GM21576 (cell line): ENCODE measurements around the gene CHURC1.
"Not testable (repeated sequence)": the region's sequence is repeated elsewhere in the genome, so short reads cannot be mapped to it uniquely, and the experiment has no call there.

ENCODE experiments used
- ATAC-seq: cut with Tn5 transposase; IDR thresholded peaks from one replicate; pipeline ENCODE4 v1.9.1; 2021; ENCODE audit warnings: mild to moderate bottlenecking, moderate library complexity; ENCODE audit not compliant: unreplicated experiment

The CHURC1 gene

DNA sequence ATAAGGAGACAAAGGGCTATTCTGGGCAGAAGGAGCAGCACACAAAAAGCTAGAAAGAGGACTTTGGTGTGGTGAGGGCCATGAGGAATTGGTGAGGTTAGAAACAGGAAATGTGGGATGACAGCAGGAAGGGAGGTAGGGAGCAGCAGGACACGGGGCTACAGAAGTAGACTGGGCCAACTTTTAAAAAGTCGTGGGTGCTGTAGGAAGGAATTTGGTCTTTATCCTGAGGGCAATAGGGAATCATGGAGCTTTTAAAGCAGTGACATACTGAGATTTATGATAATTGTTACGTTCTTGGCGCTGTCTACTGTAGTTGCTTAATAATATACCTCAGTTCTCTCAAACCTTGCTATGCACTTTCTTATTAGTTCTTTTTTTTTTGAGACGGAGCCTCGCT lies 8.2 kb upstream of the CHURC1 start:
- ATAC-seq = no peak

DNA sequence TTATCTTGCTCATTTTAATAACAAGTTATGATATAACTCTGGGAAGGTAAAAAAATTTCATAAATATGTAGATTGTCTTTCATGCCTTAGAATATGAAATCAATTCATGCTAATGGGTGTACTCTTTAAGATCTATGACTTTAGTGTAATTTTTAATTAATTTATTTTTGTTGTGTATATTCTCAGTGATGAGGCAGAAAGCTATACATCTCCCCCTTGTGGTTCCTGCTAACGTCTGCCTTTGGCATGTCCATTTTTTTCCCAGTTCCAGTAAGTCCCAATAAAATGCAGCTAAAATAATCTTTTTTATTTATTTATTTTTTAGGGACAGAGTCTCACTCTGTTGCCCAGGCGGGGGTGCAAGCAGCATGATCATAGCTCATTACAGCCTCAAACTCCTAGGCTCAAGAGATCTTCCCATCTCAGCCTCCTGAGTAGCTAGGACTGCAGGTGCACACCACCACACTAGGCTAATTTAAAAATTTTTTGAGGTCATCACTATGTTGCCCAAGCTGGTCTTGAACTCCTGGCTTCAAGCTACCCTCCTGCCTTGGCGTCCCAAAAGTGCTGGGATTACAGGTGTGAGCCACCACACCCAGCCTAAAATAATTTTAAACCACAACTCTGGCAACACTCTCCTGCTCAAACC lies 3.3 kb upstream of the CHURC1 start:
- ATAC-seq = no peak

- no peak for ATAC-seq
These were observed 2.0 kb upstream of the CHURC1 start for GRCh38 chr14:64912261-64912660.

GRCh38 chr14:64913477-64913876 lies 778 bp upstream of the CHURC1 start:
- not testable (repeated sequence) for ATAC-seq

GRCh38 chr14:64915029-64915424 lies 772 bp downstream of the CHURC1 start:
- no peak for ATAC-seq

GRCh38 chr14:64915797-64916196 lies 1.5 kb downstream of the CHURC1 start:
- ATAC-seq = no peak

GRCh38 chr14:64918216-64918615 lies 4.0 kb downstream of the CHURC1 start:
- ATAC-seq = no peak

GRCh38 chr14:64919215-64919614 lies 5.0 kb downstream of the CHURC1 start:
- ATAC-seq = no peak

- ATAC-seq = no peak
These were observed 5.4 kb downstream of the CHURC1 start for GRCh38 chr14:64919618-64920017.

DNA sequence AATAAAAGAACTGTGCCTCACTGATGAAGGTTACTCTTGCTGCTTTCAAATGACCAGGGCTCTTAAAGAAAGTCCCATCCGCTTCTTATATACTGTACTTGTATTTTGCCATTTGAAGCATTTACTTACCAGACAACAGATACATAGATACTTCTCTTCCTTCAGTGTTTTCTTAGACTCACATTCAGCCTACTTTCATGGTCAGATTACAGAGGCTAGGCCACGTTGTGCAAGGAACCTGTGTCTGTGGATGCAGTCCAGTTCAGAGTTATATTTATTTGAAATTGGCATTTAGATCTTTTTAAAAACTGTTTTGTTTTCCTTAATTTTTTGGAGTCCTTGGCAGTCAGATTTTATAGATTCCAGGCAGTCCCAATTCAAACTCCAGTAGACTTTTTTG lies 6.2 kb downstream of the CHURC1 start:
- no peak for ATAC-seq

DNA sequence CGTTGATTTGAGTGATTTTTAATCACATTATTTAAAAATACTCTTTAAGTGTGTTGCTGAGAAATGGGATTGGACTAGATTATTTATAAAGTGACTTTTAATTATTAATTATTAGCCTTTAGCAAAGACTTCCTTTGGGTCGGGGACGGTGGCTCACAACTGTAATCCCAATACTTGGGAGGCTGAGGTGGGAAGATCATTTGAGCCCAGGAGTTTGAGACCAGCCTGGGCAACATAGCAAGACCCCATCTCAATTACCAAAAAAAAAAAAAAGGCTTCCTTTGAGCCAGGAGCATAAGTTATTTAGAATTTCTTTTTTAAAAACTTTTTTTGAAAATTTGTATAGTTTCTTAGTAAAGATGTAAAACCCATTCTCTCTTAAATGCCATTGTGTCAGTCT lies 8.8 kb downstream of the CHURC1 start:
- no peak for ATAC-seq

DNA sequence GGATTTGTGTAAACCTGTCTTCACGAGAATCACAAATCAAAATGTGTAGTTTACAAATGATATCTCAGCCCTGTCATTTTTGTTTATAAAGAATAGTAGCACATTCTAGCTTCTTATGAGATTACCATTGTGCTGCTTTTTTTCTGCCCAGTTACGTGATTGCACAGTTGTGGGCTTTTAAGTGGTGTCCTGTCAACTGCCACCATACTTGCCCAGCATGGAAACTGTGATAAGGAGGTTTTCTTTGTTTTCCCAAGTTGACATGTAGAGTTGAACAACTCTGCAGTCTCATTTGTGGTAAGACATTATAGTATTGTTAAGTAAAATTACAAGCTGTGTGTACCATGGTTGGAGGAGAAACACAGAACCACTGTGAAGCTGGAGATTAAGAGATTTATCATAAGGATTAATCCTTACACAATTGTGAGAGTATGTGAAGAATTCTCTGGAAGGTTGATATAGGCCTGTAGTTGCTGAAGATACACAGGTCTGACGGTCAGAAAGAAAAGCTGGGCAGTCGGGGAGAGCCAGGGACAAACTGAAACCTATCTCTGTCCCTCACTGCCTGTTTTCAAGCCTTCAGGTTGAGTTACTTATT lies 12.2 kb downstream of the CHURC1 start:
- no peak for ATAC-seq

DNA sequence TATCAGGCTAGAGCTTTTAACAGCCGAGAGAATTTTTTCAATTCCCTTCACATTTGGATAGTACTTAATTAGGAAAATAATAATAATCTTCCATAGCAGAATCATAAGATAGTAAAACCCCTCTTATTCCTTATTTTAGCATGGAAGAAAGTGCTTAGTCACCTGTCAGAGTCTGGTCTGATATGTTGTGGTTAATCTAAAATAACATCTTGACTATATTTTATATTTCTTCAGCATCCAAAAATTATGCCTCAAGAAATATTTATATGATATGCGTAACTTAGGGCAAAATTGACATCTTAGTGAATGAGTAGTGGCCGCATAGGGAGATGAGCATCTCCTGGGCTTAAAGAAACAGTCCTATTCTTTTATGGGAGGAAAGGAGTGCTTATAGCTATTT lies 12.8 kb downstream of the CHURC1 start:
- no peak for ATAC-seq

DNA sequence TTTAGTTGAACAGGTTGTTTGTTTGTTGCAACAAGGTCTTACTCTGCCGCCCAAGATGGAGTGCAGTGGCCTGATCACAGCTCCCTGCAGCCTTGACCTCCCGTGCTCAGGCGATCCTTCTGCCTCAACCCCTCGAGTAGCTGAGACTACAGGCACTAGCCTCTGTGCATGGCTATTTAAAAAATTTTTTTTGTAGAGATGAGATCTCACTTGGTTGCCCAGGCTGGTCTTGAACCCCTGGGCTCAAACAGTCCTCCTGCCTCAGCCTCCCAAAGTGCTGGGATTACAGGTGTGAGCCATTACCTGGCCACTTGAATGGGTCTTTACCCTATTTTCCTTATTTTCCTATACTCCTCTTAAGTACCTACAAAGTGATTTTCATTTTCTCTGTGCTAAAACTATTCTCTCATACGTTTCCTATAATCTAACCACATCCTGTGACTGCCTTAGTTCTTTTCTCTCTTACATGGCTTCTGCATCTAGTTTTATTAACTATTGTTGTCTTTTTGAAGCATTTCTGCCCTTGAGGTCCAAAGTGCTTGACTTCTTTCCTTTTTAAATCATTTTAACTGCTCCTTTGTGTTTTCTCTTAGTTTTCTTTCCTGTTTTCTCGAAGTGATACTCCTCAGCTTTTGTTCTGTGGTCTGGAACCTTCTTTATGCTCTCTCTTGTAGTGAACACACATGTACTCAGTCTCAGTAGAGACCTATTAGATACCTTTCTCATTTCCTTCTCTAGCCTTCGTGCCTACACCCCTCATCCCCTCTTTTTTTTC lies 14.2 kb downstream of the CHURC1 start:
- peak; percentile 75 for ATAC-seq

- ATAC-seq = no peak
These were observed 14.7 kb downstream of the CHURC1 start for GRCh38 chr14:64929014-64929359.

DNA sequence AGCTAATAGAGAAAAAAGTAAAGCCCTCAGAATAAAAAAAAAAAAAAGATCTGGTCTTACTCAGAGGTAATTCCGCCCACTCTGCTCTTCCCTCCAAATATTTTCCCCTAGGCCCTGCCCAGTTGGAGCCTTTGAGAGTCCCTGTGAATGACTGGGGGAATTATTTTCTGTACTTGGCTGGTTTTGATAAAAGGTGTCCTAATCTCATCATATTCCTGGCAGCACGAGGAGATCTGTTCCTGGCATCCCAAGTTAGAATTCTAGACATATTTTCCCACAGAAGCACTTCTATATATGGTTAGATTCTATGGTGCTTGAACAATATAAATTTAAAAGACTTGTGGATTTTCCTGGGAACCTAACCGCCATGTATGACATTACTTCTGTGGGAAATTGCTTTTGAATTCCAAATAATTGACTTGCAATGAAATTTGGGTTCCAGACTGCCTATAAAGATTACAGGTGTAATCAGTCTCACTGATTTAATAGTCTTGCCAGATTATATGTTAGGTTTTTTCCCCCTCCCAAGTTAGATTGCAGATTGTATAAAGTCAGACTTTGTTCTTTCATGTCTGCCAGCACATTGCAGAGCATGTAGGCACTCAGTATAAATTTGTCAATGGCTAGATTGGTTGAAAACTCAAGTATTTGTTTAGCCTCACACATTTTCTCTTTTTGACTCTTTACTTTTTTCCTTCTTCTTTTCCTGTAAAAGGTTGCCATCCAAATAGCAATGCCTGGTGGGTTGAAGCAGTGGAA lies 16.0 kb downstream of the CHURC1 start:
- ATAC-seq = no peak

DNA sequence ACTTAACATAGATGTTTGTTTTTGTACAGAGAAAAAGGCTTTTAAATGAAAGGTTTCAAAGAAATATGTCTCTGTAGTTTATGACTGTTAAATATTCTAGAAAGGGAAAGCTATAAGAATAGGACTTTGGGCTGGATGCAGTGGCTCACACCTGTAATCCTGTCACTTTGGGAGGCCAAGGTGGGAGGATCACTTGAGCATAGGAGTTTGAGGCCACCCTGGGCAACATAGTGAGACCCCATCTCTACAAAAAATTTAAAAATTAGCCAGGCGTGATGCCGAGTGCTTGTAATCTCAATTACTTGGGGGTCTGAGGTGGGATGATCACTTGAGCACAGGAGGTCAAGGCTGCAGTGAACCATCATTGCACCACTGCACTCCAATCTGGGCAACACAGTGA lies 16.9 kb downstream of the CHURC1 start:
- no peak for ATAC-seq

- ATAC-seq = no peak
These were observed 18.0 kb downstream of the CHURC1 start for GRCh38 chr14:64932231-64932630.

GRCh38 chr14:64934338-64934929 lies 20.2 kb downstream of the CHURC1 start:
- ATAC-seq = no peak

DNA sequence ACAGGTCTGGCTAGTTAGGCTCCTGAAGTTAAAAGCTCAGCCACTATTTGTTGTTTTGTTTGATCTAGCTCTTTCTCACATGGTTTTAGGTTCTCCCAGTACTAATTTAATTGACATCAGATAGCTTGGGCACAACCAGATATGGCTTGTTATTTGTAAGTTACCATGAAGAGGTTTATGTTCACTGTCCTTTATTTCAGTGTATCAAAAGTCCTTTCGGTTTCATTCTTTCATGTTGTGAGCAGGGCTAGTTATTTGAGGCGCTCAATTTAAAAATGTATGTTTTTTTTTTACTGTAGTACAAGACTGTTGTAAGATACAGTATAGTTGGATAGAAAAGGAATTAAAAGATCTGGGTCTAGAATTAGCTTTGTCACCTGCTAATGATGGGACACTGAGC lies 21.3 kb downstream of the CHURC1 start:
- ATAC-seq = no peak

DNA sequence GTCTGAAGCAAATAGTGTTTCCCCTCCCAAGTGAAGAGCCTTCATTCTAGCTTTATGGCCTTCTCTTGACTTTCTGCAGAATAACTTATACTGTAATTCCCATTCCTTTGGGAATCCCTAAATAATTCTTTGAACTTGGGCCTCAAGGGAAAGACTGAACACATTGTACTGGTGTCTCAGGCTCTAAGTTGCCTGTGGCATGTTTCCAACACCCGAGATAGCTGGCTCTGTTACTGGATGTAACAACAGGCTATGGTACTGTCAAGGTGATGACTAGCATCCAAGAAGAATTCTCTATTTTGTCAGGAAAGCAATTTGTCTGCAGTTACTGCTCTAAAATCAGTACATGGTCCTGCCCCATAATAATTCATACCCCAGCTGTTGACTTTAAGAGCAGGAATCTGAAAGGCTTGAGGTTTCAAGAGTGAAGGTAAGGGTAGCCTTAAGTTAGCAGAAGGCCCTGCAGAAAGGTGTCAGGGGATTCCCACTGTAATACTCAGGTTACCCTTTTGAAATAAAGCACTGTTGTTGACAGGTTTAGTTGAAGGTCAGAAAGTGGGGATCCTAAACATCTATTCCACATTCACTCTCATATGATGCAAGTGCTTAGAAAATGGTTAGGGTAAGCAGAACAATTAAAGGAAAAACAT lies 23.0 kb downstream of the CHURC1 start:
- no peak for ATAC-seq
